Calu3 (cell line): ENCODE data around the gene NKD1. TPM values are rescaled to one million over a fixed set of nuclear protein-coding genes. Genes with fewer than 3 reads are reported as not detected.
"Not testable (repeated sequence)": the region's sequence is repeated elsewhere in the genome, so short reads cannot be mapped to it uniquely, and the experiment has no call there.

Source experiments
- BruUV-seq: library from RNA; stranded (reverse); fragments of 400-500 nt; replicated peaks from 2 replicates; lab custom pipeline; 2021; lab: Mats Ljungman, UMichigan
- CTCF ChIA-PET: fragments of 300-600 bp; sonication (Branson Sonifier 250); formaldehyde crosslinking; loops from one replicate; lab custom pipeline; 2022; ENCODE audit warnings: antibody characterized with exemption; lab: Charles Lee
- DNase-seq: peaks from one replicate; pipeline ENCODE4 v3.0.0; 2022
- H3K27ac Mint-ChIP-seq: one replicate; pipeline ENCODE4 v1.8.0; 2022; ENCODE audit warnings: mixed read lengths; ENCODE audit not compliant: unreplicated experiment
- H3K27me3 Mint-ChIP-seq: one replicate; pipeline ENCODE4 v1.8.0; 2022; ENCODE audit warnings: mixed read lengths; ENCODE audit not compliant: unreplicated experiment
- H3K36me3 Mint-ChIP-seq: one replicate; pipeline ENCODE4 v1.8.0; 2022; ENCODE audit warnings: mild to moderate bottlenecking, moderate library complexity, mixed read lengths; ENCODE audit not compliant: insufficient read depth, unreplicated experiment
- H3K4me1 Mint-ChIP-seq: one replicate; pipeline ENCODE4 v1.8.0; 2022; ENCODE audit warnings: mild to moderate bottlenecking, low read depth, mixed read lengths; ENCODE audit not compliant: unreplicated experiment
- H3K4me3 Mint-ChIP-seq: one replicate; pipeline ENCODE4 v1.8.0; 2022; ENCODE audit warnings: mild to moderate bottlenecking, low read depth, moderate library complexity, mixed read lengths; ENCODE audit not compliant: unreplicated experiment
- H3K9me3 Mint-ChIP-seq: one replicate; pipeline ENCODE4 v1.8.0; 2022; ENCODE audit warnings: low read depth, mixed read lengths; ENCODE audit not compliant: unreplicated experiment
- CTCF ChIP-seq: fragments of 200-600 bp; IDR thresholded peaks from one replicate; pipeline ENCODE4 v1.8.0; 2022; ENCODE audit warnings: antibody characterized with exemption; ENCODE audit not compliant: unreplicated experiment
- intact Hi-C: fragments of 100-400 bp; cut with micrococcal nuclease; formaldehyde crosslinking; loops from one replicate; pipeline ENCODE4 v1.10.0; 2022; ENCODE audit not compliant: unreplicated experiment
- total RNA-seq: library from RNA; stranded (reverse); gene quantifications from 2 replicates; pipeline ENCODE4 v1.2.3, GENCODE V29; 2022

The NKD1 gene
- total RNA-seq, 1 experiment from 2014 or later: 0.31 TPM

GRCh38 chr16:50500171-50500874 lies 47.9 kb upstream of the NKD1 start:
- intact Hi-C loops: no loop called here
- CTCF ChIA-PET: no interaction called here
- no TSS peak for BruUV-seq
- H3K4me3 Mint-ChIP-seq: no peak overlapping the region
- no peaks in the 10 kb centered on the region for H3K36me3 Mint-ChIP-seq
- no peaks in the 10 kb centered on the region for H3K9me3 Mint-ChIP-seq
- peaks cover 8% of the 10 kb centered on the region for H3K4me1 Mint-ChIP-seq
- H3K27me3 Mint-ChIP-seq: peaks cover 69% of the 10 kb centered on the region
- TF ChIP-seq CTCF: no peak
- no peak overlapping the region for H3K27ac Mint-ChIP-seq
- no peak for DNase-seq

GRCh38 chr16:50501251-50501650 lies 46.9 kb upstream of the NKD1 start:
- Mint-ChIP-seq H3K36me3 (no peaks in the 10 kb centered on the region), H3K27ac (no peak overlapping the region), H3K9me3 (no peaks in the 10 kb centered on the region), H3K27me3 (peaks cover 72% of the 10 kb centered on the region), H3K4me3 (no peak overlapping the region), H3K4me1 (peaks cover 8% of the 10 kb centered on the region)
- no TSS peak for BruUV-seq
- CTCF ChIA-PET: interaction anchor here (0.9 kb wide), 1 partner anchor 24 kb away, joined by 4 read pairs; no protein-coding TSS in a partner anchor
- no peak for DNase-seq
- intact Hi-C loops: no loop called here
- no peak for TF ChIP-seq CTCF

GRCh38 chr16:50501986-50502615 lies 46.1 kb upstream of the NKD1 start:
- BruUV-seq: no TSS peak
- Mint-ChIP-seq H3K27ac (no peak overlapping the region), H3K4me1 (peaks cover 8% of the 10 kb centered on the region), H3K27me3 (peaks cover 75% of the 10 kb centered on the region), H3K36me3 (no peaks in the 10 kb centered on the region), H3K4me3 (no peak overlapping the region), H3K9me3 (no peaks in the 10 kb centered on the region)
- DNase-seq: no peak
- intact Hi-C loops: no loop called here
- TF ChIP-seq CTCF: no peak
- CTCF ChIA-PET: interaction anchor here (0.9 kb wide), 1 partner anchor 23 kb away, joined by 4 read pairs; no protein-coding TSS in a partner anchor

- Mint-ChIP-seq H3K9me3 (no peaks in the 10 kb centered on the region), H3K27me3 (peaks cover 70% of the 10 kb centered on the region), H3K36me3 (no peaks in the 10 kb centered on the region), H3K4me1 (peaks cover 8% of the 10 kb centered on the region), H3K27ac (no peak overlapping the region), H3K4me3 (no peak overlapping the region)
- DNase-seq: no peak
- intact Hi-C loops: no loop called here
- no TSS peak for BruUV-seq
- no peak for TF ChIP-seq CTCF
- CTCF ChIA-PET: no interaction called here
Measured at GRCh38 chr16:50502616-50503011, 45.6 kb upstream of the NKD1 start.

GRCh38 chr16:50503868-50504531 lies 44.2 kb upstream of the NKD1 start:
- BruUV-seq: not testable (repeated sequence)

More at GRCh38 chr16:50503868-50504531, 44.2 kb upstream of the NKD1 start:
- peak; percentile 46 for DNase-seq
- H3K27ac Mint-ChIP-seq, H3K9me3 Mint-ChIP-seq, H3K36me3 Mint-ChIP-seq, intact Hi-C loops, H3K4me3 Mint-ChIP-seq, H3K4me1 Mint-ChIP-seq: not testable (repeated sequence)
- peaks cover 67% of the 10 kb centered on the region for H3K27me3 Mint-ChIP-seq
- CTCF ChIA-PET: interaction anchor here (0.6 to 1.7 kb wide), 3 partner anchors 18 to 164 kb away, joined by 3 to 4 read pairs (median 3); no protein-coding TSS in a partner anchor
